Stimulated activated CD4-positive, alpha-beta T cell treated with anti-CD3 and anti-CD28 coated beads, Interleukin-15, amount 100 ng/mL, for 1 hour (primary cell): ENCODE data around the gene RUNX2.
"Not testable (repeated sequence)": the region's sequence is repeated elsewhere in the genome, so short reads cannot be mapped to it uniquely, and the experiment has no call there.

Experiments
- DNase-seq, 2 donors: peaks; one replicate each; pipeline ENCODE4 v3.0.0-alpha.2; 2020; ENCODE audit warnings: low read depth in 1 of 2, low spot score in 1 of 2

RUNX2 gene

DNA sequence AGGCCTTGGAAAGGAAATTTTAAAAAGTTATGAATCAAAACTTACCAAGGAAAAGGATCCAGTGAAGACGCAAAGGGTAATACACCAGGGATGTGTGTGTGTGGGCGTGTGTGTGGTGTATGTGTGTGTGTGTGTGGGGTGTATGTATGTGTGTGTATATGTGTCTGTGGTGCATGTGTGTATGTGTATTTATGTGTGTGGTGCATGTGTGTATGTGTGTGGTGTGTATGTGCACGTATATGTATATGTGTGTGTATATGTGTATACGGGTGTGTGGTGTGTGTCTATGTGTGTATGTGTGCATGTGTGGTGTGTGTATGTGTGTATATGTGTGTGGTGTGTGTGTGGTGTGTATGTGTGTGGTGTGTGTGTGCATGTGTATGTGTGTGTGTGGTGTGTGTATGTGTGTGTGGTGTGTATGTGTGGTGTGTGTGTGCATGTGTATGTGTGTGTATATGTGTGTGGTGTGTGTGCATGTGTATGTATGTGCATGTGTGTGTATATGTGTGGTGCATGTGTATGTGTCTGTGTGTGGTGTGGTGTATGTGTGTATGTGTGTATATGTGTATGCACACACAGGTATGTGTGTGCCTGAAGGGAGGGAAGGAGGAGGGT lies 225.7 kb downstream of the RUNX2 start:
- no peak for DNase-seq

DNA sequence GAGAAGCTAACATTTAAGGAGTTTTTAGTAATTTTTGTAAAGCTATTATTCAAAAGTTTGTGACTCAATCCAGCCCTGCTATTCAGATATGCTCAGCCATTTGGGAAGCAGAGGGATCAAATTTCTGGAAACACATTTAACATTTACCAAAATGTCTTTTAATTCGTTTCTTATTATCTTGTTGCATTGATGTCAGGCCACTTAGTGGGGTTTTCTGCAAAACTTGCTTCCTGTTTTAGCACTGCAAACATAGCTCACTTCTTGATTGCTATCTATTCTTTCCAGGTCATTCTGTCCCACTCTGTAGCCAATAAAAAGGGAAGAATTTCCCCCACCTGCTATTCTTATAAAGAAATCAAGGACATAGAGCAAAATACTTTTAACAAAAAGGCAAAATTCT lies 226.5 kb downstream of the RUNX2 start:
- DNase-seq = no peak

DNA sequence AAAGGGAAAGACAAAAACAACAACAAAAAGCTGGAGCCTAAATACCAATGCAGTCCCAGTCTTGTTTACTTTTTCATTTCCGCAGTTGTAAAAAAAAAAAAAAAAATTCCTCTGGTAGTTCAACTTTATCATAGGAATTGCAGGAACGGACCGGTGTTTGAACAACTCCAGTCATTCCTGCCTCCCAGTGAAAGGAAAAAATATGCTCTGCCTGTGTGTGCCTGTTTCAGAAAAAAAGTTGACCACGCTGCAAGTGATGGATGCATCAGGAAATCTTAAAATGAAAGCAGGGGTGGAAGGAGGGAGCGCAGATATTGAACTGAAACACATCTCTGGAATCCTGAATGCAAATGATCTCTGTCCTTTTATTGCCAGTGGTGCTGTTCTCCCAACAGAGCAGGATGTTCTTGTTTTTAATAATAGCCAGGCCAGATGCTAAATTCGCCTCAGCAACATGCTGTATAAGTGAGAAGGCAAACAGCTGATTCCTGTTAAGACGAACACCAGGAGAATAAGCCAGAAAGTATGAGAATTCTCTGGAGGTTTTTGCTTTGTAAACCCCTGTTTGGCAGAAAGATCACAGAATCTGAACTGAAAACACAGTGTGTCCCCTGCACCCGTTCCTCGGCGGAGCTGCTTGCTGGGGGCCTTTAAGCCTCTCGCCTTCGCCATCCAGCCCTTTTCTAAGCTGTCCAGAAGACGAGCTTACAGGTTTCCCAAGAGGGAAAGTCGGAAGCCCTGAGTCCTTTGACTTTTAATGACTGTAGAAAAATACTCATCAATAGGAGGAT lies 228.0 kb downstream of the RUNX2 start:
- DNase-seq = no peak

DNA sequence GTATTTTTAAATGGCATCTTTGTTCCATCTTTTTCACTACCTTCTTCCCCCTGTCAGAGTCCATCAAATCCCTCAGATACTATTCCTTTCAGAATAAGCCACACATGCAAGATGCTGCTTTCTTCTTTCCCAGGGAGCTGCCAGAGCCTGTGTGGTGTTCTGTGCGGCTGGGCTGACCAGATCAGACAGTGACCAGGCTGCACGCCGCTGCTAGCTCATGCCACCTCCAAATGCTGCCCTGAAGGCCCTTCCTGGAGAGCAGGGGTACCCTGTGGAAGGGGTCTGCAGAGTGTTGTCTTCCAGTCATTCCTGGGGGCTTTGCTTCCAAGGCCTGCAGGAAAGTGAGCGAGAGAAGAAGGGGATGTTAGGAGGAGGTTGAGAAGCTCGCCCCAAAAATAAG lies 228.7 kb downstream of the RUNX2 start:
- DNase-seq = no peak

DNA sequence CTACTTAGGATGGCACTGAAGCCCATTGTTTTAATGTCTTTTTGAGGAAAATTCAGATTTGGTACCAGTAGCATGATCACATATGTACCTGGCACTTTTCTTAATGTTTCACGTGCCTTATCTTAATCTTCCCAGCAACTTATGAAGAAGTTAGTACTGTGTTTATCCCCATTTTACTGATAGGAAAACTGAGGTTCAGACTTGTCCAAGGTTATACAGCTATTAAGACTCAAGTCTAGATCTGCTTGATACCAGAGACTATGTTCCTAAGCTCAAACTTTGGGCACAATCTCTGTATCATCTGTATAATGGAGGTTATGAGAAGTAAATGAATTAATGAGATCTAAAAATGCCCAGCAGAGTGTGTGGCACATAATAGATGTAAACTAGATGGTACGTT lies 229.3 kb downstream of the RUNX2 start:
- DNase-seq = no peak

DNA sequence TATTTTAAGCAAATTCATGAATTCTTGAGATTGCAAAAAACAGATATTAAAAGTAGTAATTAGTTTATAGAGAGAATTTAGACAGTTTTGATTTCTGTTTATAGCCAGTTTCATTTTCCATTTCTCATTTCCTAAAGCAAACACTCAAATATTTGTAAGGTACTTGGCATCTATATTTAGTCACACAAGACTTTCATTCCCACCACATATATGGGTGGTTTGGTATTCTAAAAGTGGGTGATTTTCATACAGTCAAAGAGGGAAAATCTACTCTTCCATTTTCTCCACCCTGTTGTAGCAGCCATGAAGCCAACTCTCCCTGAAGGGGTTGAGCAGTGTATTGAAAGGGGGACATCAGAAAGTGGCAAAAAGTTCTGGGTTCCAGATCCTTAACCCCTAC lies 230.7 kb downstream of the RUNX2 start:
- no peak for DNase-seq

DNA sequence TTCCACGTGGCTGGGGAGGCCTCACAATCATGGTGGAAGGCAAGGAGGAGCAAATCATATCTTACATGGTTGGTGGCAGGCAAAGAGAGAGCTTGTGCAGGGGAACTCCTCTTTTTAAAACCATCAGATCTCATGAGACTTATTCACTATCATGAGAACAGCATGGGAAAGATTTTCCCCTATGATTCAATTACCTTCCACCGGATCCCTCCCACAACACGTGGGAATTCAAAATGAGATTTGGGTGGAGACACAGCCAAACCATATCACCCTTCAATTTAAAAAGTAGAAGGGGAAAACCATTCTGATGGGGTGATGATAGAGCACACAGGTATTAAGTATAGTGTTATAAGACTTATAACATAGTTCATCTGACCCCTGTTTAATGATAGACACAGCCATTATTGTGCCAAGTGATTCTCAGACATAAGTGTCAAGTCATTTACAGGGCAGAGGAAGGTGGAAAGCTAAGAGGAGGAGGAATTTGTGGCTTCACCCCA lies 232.2 kb downstream of the RUNX2 start:
- DNase-seq = not testable (repeated sequence)

DNA sequence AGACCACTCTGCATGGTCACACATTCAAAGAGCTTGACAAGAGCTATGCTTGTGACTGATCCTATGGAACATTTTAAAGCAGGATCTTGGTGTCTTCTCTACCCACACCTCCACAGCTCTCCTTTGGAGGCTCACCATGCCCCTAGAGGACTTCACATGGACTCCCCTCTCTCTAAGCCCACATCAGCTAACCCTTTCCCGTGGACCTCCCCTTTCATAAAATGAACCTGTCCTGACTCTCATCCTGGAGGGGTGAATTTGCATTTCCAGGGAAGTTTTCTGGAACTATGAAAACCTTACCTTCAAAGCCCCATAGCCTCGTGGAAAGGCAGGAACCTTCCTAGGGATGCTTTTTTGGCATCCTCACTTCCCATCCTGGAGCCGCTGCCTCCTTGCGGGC lies 234.0 kb downstream of the RUNX2 start:
- no peak for DNase-seq

DNA sequence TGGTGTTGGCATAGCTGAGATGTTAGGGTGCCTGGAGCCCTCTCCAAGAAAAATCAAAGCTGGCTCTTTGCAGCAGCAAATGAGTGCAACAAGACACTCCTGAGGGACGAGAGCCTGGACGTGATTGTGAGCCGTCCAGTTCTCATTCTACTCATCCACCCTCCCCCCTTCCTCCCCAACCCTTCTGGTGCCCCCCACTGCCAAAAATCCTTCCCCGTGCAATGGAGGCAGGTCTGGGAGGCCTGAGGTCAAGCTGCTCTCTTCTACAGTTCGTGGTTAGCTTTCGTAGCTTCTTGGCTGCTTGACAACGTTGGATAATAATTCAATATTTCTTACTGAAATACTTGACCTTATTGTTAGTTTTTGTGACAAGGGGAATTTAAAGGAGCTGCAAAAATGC lies 234.9 kb downstream of the RUNX2 start:
- no peak for DNase-seq

DNA sequence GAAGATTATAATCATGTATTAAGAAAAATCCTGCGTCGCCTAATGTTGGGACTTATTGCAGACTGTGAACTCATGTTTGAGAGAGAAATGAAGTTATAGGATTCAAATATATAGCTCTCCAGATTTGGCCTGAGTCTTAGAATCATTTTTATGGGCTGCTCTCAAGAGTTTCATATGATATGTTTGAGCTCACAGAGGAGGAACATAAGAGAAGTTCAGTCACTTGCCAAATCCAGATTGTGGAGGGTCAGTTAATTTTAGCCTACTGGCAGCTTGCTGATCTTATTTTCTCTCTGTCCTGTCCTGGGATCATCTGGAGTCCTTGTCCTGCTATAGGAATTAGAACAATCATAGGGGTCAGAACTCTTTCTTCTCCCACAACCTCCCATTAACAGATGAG lies 235.7 kb downstream of the RUNX2 start:
- no peak for DNase-seq

DNA sequence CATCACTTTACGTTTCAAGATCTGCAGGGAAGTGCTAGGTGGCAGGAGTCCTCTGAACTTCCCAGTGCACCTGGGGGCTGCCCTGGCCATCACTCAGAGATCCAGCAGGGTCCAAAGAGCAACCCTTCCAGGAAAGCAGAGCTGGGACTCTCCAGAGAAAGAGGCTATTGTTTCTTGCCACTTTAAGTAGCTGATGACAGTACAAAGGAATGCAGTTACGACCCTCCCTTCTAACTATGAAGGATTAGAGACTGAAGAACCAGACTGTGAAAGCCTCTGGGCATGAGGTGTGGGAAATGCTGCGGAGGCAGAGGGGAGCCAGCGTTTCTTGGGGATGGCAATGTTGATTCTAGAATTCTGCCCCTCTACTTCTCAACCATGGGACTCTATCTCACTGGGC lies 238.8 kb downstream of the RUNX2 start:
- no peak for DNase-seq

DNA sequence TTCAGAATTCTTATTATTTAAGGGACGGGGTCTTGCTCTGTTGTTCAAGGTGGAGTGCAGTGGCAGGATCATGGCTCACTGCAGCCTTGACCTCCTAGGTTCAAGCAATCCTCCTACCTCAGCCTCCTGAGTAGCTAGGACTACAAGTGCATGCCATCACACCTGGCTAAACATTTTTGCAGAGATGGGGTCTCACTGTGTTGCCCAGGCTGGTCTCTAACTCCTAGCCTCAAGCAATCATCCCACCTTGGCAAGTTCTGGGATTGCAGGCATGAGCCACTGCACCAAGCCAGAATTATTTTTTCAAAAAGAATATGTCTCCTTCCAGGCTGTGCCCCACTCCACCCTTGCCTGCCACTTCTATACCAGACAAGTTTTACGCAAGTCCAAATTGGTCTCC lies 239.7 kb downstream of the RUNX2 start:
- DNase-seq = no peak

DNA sequence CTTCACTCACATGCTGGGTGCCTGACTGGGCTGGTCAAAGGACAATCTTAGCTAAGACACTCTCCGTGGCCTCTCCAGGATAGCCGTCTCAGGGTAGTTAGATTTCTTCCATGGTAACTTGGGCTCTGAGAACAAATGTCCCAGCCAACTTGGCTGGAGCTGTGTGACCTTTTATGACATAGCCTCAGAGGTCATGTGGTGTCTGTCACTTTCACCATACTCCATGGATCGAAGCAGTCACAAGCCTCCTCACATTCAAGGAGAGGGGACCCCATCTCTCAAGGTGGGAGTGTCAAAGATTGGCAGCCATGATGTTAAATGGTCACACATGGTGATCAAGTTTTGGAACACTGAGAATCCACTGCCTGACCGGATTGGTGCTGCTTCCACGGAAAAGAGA lies 240.5 kb downstream of the RUNX2 start:
- DNase-seq = no peak

DNA sequence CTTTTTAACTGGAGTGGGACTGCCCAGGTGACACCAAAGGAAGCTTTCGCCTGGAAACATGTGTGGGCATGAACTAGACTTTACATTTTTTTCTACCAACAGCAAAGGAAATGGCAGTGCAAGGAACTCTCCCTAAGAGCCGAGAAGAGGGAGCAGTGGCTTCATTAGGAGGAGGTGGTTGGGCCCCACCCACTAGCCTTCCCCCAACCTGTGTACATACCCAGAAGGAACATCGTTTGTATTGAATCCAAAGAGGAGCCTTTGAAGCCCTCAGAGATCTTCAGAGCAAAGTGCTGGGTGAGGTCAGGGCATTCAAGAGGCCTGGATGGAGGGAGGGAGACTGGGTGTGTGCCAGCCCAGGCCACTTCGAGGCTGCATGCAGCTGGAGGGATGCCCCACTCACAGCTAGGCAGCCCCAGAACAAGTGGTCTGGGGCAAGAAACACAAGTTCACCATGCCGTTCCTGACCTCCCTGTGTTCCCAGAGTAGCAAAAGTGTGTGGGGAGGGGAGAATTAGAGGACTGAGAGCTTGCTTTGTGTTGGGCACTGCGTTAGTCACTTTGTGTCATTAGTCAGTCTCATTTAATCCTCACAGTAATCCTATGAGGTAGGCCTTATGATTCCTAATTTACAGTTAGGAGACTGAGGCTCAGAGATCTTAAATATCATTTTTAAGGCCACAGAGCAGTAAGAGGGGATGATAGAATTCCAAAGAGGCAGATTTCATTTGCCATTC lies 241.2 kb downstream of the RUNX2 start:
- DNase-seq = no peak

DNA sequence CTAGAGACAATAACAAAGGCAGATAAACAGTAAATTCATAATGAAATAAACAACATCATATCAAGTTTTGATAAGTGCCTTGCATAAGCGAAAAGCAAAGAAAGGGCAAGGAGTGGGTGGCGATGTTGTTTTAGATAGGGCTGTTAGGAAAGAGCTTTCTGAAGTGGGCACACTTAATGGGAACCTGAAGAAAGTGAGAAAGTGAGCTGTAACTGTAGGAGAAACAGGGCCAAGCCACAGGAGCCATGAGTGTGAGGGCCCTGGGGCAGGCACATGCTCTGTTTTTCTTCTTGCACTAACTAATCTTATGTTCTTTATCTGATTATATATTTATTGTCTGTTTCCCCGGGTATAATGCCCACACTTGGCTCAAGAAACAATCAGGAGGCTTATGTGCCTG lies 243.0 kb downstream of the RUNX2 start:
- no peak for DNase-seq

DNA sequence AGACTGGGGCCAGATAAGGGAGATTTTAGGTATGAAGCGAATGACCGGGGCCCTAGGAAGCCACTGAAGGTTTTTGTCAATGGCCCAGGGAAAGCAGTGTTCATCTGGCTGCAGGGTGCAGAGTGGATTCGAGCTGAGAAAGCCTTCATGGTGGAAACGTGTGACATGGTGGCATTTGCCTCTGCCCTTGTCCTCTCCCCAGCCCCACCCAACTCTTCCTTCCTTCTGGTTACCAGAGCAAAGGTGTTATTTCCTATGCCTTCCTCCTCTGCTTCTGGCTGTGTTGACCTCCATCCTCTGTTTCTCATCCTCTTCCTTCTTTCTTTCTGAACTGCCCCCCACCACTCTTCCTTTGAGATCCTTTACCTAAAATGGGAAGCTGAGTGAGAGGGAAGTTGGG lies 244.7 kb downstream of the RUNX2 start:
- no peak for DNase-seq

DNA sequence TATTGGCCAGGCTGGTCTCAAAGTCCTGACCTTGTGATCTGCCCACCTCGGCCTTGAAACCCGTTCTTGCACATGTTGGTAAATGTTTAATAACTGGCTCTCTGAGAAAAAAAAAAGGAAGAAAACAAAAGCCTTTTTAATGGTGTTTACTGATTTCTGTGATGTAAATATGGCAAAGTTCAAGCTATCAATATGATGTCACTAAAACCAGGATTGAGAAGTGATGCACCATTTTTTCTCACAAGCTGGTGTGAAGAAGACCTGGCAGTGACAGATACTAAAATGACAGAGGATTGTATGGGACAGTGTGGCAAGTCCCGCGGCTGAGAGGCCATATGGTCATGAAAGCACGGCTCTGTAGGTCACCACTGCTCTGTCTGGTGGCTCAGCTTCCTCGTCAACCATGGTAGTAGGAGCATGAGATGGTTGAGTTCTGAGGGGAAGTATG lies 245.9 kb downstream of the RUNX2 start:
- no peak for DNase-seq

DNA sequence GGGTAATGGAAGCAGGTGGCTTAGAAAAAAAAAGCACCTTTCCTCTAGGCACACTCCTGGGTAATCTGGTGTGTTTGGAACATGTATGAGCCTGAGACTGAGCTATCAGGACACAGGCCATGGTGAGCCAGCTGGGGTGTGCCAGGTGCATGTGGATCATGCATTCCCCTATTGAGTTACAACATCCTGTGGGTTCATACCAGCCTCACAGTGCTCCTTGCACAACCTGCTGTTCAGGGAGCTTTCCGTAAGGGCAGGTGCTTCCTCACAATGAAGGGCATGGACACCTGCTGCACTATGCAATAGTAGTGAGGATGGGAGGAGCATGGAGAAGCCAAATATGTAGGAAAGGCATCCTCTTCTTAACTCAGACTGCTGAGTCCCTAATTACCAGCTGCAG lies 246.8 kb downstream of the RUNX2 start:
- no peak for DNase-seq

DNA sequence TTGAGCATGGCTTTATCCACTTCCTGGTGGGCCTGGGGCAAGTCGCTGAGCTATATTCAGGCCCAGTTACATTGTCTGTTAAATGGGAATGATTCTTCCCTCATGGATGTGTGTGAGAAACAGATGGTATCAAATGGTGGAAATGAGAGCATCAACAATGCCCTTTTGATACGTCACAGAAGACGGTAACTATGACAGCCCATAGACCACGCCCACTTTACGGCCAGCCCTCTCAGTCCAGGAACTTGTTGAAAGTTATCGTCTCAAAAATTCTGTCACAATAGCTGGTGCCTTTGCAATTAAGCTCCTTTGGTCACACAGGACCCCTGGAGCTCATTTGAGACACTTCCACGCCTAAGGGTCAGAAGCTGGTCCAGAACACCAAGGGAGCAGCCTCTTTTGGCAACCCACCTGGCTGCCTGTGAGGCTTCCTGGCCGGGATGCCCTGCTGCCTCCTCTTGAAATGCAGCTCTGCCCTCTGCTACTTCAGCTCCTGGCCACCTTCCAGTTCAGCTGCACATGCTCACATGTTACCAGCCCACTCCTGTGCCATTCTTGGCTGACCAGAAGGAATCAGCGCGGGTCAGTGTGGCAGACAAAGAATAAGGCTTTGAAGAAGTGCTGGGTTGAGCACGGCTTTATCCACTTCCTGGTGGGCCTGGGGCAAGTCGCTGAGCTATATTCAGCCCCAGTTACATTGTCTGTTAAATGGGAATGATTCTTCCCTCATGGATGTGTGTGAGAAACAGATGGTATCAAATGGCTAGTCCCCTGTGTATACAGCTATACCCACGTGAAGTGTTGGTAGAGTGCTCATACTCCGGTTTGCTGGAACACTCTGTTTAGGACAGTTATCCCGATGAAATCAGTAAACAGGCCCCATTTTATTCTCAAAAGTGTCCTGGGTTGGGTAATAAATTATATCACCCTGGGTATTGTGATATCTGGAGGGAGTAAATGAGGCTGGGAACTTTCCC lies 248.8 kb downstream of the RUNX2 start:
- no peak for DNase-seq

DNA sequence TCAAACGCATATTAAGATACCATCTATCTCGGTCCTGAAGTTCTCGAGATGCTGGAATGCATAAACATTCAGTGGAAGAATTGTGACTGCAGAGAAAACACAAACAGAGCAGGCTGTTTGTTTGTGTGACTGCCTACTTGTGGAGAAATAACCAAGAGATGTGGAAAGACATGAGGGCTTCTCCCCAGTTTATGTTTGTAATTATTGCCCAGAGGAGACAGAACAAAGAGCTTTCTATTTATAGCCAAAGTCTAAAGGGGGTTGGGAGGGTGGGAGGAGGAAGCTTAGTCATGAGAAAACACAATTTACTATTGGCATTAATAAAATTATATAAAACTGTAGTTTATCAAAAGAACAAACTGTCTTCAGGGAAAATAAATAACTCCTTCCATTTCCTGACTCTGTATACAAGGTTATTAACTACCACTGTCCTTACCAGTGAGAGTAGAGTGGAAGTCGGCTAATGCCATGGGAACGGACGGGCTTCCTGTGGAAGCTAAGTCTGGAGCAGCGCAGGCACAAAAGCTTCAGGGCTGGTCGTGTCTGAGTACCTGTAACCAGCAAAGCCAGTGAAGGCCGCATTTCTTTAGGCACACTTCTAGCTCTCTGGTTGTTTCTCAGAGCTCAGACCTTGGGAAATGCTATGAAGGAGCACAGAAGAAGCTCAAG lies 249.8 kb downstream of the RUNX2 start:
- no peak for DNase-seq
